HG03108 (cell line): ENCODE results near the gene VCP.
"Not testable (repeated sequence)": the region's sequence is repeated elsewhere in the genome, so short reads cannot be mapped to it uniquely, and the experiment has no call there.

Experiments used
- ATAC-seq: cut with Tn5 transposase; IDR thresholded peaks from one replicate; pipeline ENCODE4 v1.9.1; 2021; ENCODE audit warnings: moderate library complexity; ENCODE audit not compliant: unreplicated experiment

The VCP gene

DNA sequence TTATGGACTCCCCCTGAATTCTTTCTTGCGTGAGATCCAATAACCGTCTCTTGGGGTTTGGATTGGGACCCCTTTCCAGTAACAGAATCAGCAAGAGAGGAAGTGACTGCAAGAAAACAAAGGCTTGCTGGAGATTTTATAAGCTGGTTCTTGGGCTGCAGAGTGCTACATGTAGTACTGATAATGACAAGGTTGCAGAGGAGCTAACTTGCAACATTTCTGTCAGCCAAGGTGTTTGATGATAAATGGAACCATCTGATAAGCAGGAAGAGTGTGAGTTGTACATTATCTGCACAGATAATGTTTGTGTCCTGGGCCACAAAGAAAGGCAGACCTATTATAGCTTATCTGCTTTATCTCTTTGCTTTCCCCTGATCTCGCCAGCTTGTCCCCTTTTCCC, 45.8 kb downstream of the VCP start:
- ATAC-seq, result no peak

DNA sequence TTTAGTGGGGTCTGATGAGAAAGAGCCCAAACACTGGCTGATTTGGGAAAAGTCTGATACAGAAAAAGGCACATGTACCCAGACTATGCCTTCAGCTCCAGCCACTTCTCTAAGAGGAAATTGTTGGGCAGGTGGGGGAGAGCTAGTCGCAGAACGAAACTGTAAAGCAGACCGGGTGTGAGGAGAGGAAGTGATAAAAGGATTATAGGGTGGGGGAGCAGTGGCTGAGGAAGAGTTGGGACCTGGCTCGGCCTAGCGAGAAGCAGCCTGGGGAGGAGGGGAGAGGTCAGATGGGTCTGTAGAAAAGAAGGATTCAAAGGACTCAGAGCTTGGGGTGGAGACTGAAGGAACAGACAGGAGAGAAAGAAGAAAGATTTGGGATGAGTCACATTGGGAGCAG, 49.0 kb downstream of the VCP start:
- not testable (repeated sequence) for ATAC-seq

DNA sequence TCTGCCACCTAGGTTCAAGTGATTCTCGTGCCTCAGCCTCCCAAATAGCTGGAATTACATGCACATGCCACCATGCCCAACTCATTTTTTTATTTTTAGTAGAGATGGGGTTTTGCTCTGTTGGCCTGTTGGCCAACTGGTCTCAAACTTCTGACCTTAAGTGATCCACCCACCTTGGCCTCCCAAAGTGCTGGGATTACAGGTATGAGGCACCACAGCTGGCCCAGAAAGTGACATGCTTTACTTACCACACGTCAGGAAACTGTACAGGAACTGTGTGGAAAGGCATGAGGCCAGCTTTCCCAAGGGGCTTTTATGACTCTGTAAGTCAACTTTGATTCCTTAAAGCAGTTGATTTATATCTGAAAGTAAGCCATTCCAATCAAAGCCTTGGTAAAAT, 57.9 kb downstream of the VCP start:
- ATAC-seq, result no peak

DNA sequence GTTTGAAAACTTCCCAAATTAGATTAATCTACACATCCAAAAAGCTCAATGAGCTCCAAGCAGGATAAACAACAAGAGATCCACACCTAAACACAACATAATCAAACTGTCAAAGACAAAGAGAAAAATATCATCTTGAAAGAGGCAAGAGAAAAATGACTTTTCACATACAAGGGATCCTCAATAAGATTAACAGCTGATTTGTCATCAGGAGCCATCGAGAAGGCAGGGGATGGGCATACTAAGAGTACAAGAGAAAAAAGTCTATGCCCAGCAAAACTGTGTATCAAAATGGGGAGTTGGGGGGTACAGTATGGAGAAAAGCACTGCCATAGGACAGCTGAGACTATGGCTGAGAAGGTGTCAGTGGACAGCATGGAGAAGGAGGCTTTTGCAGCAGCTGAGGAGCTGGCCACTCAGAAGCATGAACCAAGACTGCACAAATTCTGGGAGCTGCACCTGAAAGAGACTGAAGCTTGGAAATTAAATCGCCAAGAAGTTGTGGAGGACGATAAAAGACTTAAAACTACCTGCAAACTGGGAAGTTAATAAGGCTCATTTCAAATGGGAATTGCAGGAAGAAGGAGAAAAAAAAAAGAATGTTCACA, 62.0 kb downstream of the VCP start:
- no peak for ATAC-seq
